Parathyroid adenoma (tissue), 2 donors: ENCODE data around the gene FAM228B.

Experiments used
- H2AFZ ChIP-seq: fragments of 300-600 bp; sonication (generic); one replicate; pipeline ENCODE4 v1.7.0; 2017; ENCODE audit warnings: antibody characterized with exemption, mild to moderate bottlenecking
- H3K27ac ChIP-seq: fragments of 300-600 bp; sonication (generic); one replicate; pipeline ENCODE4 v1.7.0; 2017
- H3K27me3 ChIP-seq: fragments of 300-600 bp; sonication (generic); one replicate; pipeline ENCODE4 v1.7.0; 2017; ENCODE audit warnings: low read length; ENCODE audit not compliant: control insufficient read depth, insufficient read depth
- H3K36me3 ChIP-seq: fragments of 300-600 bp; sonication (generic); one replicate; pipeline ENCODE4 v1.7.0; 2017; ENCODE audit warnings: low read length; ENCODE audit not compliant: control insufficient read depth, insufficient read depth
- H3K4me1 ChIP-seq: fragments of 300-600 bp; sonication (generic); one replicate; pipeline ENCODE4 v1.7.0; 2017; ENCODE audit warnings: control low read depth
- H3K4me2 ChIP-seq: fragments of 300-600 bp; sonication (generic); one replicate; pipeline ENCODE4 v1.7.0; 2017; ENCODE audit warnings: low read length
- H3K4me3 ChIP-seq: fragments of 300-600 bp; sonication (generic); one replicate; pipeline ENCODE4 v1.7.0; 2017; ENCODE audit warnings: low read depth, low read length
- H3K79me2 ChIP-seq: fragments of 300-600 bp; sonication (generic); one replicate; pipeline ENCODE4 v1.7.0; 2017; ENCODE audit warnings: control low read depth
- H3K9ac ChIP-seq: fragments of 300-600 bp; sonication (generic); one replicate; pipeline ENCODE4 v1.7.0; 2017; ENCODE audit warnings: mild to moderate bottlenecking
- H3K9me3 ChIP-seq: fragments of 300-600 bp; sonication (generic); one replicate; pipeline ENCODE4 v1.7.0; 2017; ENCODE audit warnings: low read length; ENCODE audit not compliant: control insufficient read depth
- TF ChIP-seq, protein P1 (sequence below): fragments of 300-600 bp; sonication (generic); IDR thresholded peaks from one replicate; pipeline ENCODE4 v1.7.0; 2017; ENCODE audit warnings: antibody characterized with exemption, mild to moderate bottlenecking
- donor health status: primary hyperparathyroidism.

Gene FAM228B

DNA sequence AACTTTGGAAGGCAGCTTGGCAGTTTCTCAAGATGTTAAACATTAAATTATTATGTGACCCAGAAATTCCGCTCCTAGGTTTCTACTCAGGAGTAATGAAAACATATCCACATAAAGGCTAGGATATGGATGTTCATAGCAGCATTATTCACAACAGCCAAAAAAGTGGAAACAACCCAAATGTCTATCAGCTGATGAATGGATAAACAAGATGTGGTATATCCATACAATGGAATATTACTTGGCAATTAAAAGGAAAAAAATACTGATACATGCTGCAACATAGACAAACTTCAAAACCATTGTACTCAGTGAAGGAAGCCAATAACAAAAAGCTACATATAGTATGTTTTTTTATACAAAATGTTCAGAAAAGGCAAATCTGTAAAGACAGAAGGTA is 39.2 kb downstream of the FAM228B start:
- H3K27me3 ChIP-seq, result no peaks in the 10 kb centered on the region
- H3K9ac ChIP-seq, result no peak overlapping the region
- no peak overlapping the region for H3K27ac ChIP-seq
- H3K4me2 ChIP-seq, result no peak overlapping the region
- H2AFZ ChIP-seq, result no peak overlapping the region
- no peaks in the 10 kb centered on the region for H3K9me3 ChIP-seq
- H3K4me3 ChIP-seq, result no peak overlapping the region
- TF ChIP-seq, protein P1, sequence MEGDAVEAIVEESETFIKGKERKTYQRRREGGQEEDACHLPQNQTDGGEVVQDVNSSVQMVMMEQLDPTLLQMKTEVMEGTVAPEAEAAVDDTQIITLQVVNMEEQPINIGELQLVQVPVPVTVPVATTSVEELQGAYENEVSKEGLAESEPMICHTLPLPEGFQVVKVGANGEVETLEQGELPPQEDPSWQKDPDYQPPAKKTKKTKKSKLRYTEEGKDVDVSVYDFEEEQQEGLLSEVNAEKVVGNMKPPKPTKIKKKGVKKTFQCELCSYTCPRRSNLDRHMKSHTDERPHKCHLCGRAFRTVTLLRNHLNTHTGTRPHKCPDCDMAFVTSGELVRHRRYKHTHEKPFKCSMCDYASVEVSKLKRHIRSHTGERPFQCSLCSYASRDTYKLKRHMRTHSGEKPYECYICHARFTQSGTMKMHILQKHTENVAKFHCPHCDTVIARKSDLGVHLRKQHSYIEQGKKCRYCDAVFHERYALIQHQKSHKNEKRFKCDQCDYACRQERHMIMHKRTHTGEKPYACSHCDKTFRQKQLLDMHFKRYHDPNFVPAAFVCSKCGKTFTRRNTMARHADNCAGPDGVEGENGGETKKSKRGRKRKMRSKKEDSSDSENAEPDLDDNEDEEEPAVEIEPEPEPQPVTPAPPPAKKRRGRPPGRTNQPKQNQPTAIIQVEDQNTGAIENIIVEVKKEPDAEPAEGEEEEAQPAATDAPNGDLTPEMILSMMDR, result no peak
- H3K79me2 ChIP-seq, result no peaks in the 10 kb centered on the region
- H3K4me1 ChIP-seq, result no peaks in the 10 kb centered on the region
- H3K36me3 ChIP-seq, result no peaks in the 10 kb centered on the region

DNA sequence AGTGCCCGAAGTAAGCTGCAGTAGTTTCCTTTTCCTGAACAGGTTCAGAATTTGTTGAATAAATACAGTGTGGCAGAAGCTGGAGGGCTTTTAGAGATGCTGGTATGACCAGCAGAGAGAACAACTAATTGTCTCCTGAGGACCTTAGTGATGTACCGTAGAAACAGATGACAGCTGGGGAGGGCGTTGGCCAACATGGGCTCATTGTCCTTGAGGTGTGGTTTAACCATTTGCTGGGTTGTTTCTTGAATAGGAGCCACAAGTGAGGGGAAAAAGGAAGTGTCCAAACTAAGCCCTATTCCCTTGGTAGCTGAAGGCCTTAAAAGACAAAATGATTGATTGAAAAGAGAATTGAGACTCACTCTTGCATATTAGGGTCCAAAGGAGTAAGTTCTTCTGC is 39.9 kb downstream of the FAM228B start:
- H3K36me3 ChIP-seq, result no peaks in the 10 kb centered on the region
- no peaks in the 10 kb centered on the region for H3K9me3 ChIP-seq

DNA sequence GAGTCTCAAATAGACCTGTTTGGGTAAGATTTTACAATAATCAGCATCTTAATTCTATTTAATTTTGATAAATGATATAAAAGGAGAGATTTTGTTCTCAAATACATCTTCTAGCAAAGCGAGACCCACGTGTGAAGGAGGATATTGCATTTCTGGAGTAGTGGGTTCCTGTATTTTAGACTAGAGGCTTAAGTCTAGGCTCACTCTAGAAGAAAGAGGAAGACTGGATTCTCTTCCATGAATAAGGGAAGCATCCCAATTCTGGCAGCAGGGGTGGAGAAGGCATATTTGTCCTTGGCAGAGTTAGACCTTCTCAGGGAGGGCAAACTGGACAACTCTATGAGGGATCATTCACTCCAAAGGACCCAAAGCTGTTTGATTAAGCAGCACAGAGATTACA is 40.3 kb downstream of the FAM228B start:
- no peaks in the 10 kb centered on the region for H3K9me3 ChIP-seq
- no peak overlapping the region for H3K9ac ChIP-seq
- H3K4me2 ChIP-seq, result no peak overlapping the region
- no peak overlapping the region for H3K27ac ChIP-seq
- H3K4me3 ChIP-seq, result no peak overlapping the region
- no peaks in the 10 kb centered on the region for H3K79me2 ChIP-seq
- H3K36me3 ChIP-seq, result no peaks in the 10 kb centered on the region
- H2AFZ ChIP-seq, result no peak overlapping the region
- no peaks in the 10 kb centered on the region for H3K4me1 ChIP-seq
- TF ChIP-seq, protein P1, result no peak
- no peaks in the 10 kb centered on the region for H3K27me3 ChIP-seq

More for the DNA sequence above, 39.9 kb downstream of the FAM228B start:
- no peaks in the 10 kb centered on the region for H3K27me3 ChIP-seq
- H2AFZ ChIP-seq, result no peak overlapping the region
- no peak overlapping the region for H3K9ac ChIP-seq
- TF ChIP-seq, protein P1, result no peak
- no peak overlapping the region for H3K27ac ChIP-seq
- H3K4me1 ChIP-seq, result no peaks in the 10 kb centered on the region
- H3K79me2 ChIP-seq, result no peaks in the 10 kb centered on the region
- no peak overlapping the region for H3K4me3 ChIP-seq
- H3K4me2 ChIP-seq, result no peak overlapping the region

DNA sequence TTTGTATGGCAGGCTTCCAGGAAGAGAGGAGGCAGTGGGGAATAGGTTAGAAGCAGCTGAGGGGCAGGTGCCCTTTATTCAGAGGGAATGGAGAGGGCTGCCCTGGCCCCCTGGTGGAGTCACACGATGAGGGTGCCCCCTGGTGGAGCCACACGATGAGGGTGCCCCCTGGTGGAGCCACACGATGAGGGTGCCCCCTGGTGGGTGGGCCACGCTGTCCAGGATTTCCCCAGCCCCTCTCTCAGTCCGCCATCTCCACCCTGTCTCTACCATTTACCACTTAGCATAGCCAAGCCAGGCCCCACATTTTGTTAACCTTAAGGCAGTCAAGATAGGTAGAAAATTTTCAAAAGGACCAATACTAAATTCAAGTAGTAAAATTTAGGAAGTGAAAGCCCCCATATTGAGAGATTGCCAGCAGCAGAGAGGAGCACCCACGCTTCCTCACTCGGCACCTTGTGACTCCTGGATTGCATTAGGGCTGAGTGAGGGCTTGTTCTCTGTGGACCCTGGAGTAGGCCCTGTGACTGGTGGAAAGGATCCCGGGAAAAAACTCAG is 41.2 kb downstream of the FAM228B start:
- H3K9me3 ChIP-seq, result no peaks in the 10 kb centered on the region
- H3K79me2 ChIP-seq, result no peaks in the 10 kb centered on the region
- H3K4me2 ChIP-seq, result no peak overlapping the region
- no peaks in the 10 kb centered on the region for H3K27me3 ChIP-seq
- no peak overlapping the region for H2AFZ ChIP-seq
- no peak overlapping the region for H3K9ac ChIP-seq
- H3K36me3 ChIP-seq, result no peaks in the 10 kb centered on the region
- H3K27ac ChIP-seq, result no peak overlapping the region
- H3K4me1 ChIP-seq, result no peaks in the 10 kb centered on the region
- TF ChIP-seq, protein P1, result peak; percentile 48
- H3K4me3 ChIP-seq, result no peak overlapping the region

DNA sequence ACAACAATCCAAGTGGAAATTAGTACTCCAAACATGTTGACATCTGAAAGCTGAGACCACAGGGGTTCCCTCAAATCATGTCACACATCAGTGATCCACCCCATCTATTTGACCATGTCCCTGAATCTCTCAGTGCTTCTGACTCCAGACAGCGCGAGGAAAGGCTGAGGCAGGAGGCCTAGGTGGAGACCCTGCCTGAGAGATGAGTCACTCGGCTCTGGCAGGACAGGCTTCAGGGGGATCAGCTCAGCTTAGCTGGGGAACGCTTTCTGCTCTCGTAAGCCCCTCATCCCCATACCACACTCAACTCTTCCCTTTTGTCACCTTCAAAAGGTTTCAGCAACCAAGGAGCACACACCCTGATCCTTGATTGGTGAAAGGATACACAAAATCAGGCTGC is 45.8 kb downstream of the FAM228B start:
- Histone ChIP-seq H3K27ac (no peak overlapping the region), H2AFZ (no peak overlapping the region), H3K4me2 (no peak overlapping the region), H3K36me3 (no peaks in the 10 kb centered on the region), H3K27me3 (no peaks in the 10 kb centered on the region), H3K79me2 (no peaks in the 10 kb centered on the region), H3K4me3 (no peak overlapping the region), H3K4me1 (no peaks in the 10 kb centered on the region), H3K9me3 (no peaks in the 10 kb centered on the region), H3K9ac (no peak overlapping the region)
- TF ChIP-seq, protein P1, result no peak
